Muscle of back (tissue), 13 donors: ENCODE measurements around the gene DNAJC5. TPM values are rescaled to one million over a fixed set of nuclear protein-coding genes. Genes with fewer than 3 reads are reported as not detected.
"Not testable (repeated sequence)": the region's sequence is repeated elsewhere in the genome, so short reads cannot be mapped to it uniquely, and the experiment has no call there.

Source experiments
- DNase-seq, 3 donors: peaks; one replicate each; pipeline versions ENCODE4 v3.0.0 to v3.0.0-alpha.2; 2013
- long read RNA-seq, 9 donors: transcript quantifications; one replicate each; lab custom pipeline, GENCODE V29; 2026
- polyA plus RNA-seq, 10 donors: library from polyadenylated mRNA; unstranded; fragments of 120-200 nt; gene quantifications; one replicate each; pipeline ENCODE4 v1.2.1, GENCODE V29; 2013; ENCODE audit not compliant: insufficient read length in 10 of 10

Gene DNAJC5, protein sequence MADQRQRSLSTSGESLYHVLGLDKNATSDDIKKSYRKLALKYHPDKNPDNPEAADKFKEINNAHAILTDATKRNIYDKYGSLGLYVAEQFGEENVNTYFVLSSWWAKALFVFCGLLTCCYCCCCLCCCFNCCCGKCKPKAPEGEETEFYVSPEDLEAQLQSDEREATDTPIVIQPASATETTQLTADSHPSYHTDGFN
- 10 to 100 TPM; 24.0 to 32.5 (median 29.9) TPM for polyA plus RNA-seq
- long read RNA-seq, donor 1, full-length matches to known transcripts, result 11 of 11 reads
- long read RNA-seq, donor 1, partial matches to known transcripts, result 0 of 11 reads
- long read RNA-seq, donor 1, other reads (novel, unspliced or antisense), result 0 of 11 reads
- long read RNA-seq, donor 2, full-length matches to known transcripts, result 5 of 29 reads
- long read RNA-seq, donor 2, partial matches to known transcripts, result 24 of 29 reads
- long read RNA-seq, donor 2, other reads (novel, unspliced or antisense), result 0 of 29 reads
- long read RNA-seq, donor 3, result 0 reads
- long read RNA-seq, donor 4, full-length matches to known transcripts, result 6 of 6 reads
- long read RNA-seq, donor 4, partial matches to known transcripts, result 0 of 6 reads
- long read RNA-seq, donor 4, other reads (novel, unspliced or antisense), result 0 of 6 reads
- long read RNA-seq, donor 5, full-length matches to known transcripts, result 24 of 73 reads
- long read RNA-seq, donor 5, partial matches to known transcripts, result 49 of 73 reads
- long read RNA-seq, donor 5, other reads (novel, unspliced or antisense), result 0 of 73 reads
- long read RNA-seq, donor 6, full-length matches to known transcripts, result 17 of 39 reads
- long read RNA-seq, donor 6, partial matches to known transcripts, result 15 of 39 reads
- long read RNA-seq, donor 6, other reads (novel, unspliced or antisense), result 7 of 39 reads
- long read RNA-seq, donor 7, full-length matches to known transcripts, result 7 of 7 reads
- long read RNA-seq, donor 7, partial matches to known transcripts, result 0 of 7 reads
- long read RNA-seq, donor 7, other reads (novel, unspliced or antisense), result 0 of 7 reads
- long read RNA-seq, donor 8, full-length matches to known transcripts, result 9 of 37 reads
- long read RNA-seq, donor 8, partial matches to known transcripts, result 28 of 37 reads
- long read RNA-seq, donor 8, other reads (novel, unspliced or antisense), result 0 of 37 reads
- long read RNA-seq, donor 9, result 0 reads

DNA sequence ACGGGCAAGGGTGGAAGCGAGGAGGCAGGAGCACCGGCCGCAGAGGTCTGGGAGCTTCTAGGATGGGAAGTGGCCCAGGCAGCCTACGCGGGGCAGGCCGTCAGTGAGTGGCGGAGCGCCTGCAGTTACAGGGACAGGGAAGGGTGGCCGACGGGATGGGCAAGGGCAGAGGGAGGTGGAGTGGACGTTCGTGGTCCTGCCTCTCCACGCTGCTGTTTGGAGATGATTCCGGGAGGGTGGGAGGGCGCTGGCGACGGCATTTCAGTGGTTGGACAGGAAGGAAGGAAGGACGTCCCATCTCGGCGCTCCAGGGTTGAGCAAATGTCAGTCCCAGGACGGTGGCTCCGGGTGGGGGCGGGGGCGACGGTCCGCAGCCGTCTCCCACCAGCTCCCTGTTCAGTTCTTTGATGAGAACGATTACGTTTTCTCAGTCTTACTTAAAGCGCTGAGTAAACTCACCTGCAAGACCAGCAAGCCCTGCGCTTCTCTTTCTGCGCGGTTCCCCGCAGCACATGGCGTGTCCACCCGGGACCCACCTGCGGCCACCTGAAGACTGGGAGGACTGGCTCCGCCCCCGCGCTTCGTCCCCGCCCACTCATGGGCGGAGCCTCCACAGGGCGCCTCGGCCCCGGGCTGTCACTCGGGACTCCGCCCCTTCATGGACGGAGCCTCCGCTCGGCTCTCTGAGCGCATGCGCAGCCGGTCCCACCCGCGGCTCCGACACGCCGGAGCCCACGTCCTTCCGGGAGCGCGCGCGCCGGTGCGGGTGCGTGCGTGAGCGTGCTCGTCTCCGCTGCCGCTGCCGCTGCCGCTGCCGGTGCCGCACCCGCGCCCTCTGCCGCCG is at the start of gene DNAJC5:
TSS of gene DNAJC5 (plus strand) at position 769 of the 844 bp plus-strand sequence. CDS start 33,220 bp downstream, outside the sequence.
- peak; percentile 93 to 97 (median 96) for DNase-seq

DNA sequence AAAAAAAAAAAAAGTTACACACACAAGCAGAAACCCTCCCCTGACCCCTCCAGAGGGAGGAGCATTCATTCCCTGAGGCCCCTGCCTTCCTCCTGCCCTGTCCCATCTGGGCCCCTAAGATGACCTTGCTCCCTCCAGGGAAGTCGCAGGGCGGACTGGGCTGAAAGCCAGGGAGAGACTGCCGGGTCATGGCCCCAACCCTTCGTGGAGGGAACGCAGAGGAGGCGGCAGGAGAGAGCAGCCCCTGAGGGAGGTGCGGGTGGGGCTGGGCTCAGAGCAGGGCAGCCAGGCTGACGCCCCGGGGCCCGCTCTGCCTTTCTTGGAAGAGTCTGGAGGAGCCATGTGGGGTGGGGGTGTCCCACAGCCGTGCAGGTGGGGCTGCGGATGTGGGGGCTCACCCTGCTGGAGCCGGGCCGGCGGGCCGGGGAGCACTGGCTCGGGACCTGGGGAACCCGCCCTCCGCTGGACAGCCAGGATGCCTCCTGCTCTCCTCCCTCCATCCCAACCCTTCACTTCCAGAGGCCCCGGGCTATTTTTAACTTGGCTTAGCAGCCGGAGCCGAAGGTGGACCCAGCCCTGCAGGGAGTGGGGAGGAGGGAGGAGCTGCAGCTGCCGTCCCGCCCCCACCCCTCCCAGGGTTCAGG is 48.7 kb upstream of the DNAJC5 start:
- peak; percentile 81 to 94 (median 85) for DNase-seq

DNA sequence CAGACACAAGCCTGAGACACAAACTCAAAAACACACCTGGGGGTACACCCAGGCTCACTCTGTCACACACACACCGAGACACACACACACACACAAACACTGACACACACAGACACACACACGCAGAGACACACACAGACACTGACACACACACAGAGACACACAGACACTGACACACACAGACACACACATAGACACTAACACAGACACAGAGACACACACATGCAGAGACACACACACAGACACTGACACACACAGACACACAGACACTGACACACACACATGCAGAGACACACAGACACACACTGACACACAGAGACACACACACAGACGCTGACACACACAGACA is 48.1 kb upstream of the DNAJC5 start:
- no peak for DNase-seq

DNA sequence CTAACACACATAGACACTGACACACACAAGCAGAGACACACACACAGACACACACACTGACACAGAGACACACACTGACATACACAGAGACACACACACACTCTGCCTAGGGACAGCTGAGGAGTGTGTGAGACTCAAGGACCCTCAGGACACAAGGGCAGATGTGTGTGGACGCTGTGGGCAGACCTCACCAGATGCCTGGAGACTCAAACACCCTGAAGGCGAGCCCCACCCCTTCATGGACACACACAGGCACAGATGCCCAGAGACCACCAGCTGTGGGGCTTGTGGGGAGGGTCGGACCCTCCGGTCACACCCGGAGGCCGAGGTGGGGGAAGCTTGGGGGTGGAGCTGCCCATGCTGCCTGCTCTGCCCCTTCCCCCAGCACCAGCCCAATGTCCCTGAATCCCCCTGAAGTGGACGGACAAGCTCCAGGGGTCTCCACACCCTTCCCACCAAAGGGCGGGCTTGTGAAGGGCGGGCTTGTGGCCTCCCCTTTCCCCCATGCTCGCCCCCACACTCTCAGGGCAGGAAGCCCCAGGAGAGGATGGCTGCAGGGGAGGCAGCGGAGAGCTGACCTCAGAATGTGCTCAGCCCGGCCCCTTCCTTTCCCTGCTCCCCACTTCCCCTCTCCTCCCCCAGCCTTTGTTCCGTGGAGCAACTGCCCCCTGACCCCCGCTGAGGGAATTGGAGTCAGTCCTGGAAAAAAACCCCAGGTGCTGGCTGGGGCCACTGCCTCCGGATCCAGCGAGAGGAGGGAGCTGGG is 47.5 kb upstream of the DNAJC5 start:
- peak in 2 of 3 donors; percentile 44 to 79 for DNase-seq

DNA sequence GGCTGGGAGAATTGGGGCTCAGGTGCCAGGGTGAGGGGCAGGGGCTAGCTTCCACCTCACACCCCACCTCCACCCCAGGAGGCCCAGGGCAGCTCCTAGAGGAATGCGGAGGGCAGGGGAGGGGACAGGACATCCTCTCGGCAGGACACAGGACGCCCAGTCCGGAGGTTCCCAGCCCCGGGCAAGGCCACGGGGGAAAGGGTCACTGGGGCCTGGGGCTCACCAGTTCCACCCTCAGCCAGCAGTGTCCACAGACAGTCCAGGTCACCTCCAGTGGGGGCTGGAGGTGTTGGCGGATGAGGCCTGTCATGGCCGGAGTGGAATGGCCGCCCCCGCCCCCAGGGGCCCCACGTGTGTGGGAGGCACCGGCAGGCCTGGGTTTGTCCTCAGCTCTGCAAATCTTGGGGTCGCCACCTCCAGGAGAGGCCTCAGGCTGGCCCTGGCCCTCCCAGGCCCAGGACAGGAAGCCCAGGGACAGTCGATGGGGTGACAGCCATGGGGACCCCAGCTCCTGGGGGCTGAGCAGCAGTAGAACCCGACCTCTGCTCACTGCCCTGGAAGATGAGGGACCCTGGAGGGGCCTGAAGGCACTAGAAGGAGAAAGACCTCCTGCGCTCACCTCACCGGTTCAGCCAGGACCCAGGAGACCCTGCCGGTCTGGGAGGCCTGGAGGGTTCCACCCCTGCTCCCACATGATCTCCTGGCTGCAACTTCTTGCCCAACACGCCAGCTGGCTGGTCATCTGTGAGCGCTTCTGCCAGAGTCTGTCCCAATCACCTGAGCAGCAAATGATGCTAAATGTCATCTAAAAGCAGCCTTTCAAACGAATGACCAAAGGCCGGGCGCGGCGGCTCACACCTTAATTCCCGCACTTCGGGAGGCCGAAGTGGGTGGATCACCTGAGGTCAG is 46.7 kb upstream of the DNAJC5 start:
- peak in 1 of 3 donors; percentile 34 for DNase-seq

DNA sequence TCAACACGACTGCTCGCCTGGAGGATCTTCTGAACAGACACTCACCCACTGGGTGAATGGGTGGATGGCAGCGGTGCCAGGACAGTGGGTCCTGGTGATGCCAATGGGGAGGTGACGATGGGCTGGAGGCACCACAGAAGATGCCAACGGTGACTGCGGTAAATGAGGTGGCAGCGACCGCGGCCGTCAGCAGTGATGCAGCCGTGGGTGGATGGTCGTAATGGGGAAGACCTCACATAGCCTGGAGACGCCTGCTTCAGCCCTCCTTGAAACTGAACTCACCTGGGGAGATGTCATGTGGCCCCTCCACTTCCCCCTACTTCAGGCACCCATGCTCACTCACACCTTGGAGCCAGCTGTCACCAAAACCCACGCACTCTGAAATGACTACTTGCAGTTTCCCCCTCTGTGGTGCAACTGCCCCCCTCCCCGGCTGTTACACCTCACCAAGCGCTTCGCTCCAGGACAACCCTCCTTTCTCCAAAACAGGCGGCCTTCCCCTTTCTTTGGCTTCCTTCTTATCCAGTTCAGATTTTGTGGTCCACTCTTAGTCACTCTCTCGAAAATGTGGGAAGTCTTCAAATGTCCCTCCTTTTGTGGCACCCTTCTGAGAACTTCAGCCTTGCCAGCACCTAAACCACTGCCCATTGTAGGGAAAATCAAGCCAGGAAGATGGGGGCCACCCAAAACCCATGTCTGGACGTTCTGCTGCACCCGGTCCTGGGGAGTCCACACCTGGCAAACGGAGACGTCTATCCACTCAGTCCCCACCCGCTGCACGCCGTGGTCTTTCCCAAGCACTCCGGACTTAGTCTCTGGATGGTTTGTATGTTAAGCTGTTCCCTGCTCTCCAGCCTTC is 44.0 kb upstream of the DNAJC5 start:
- DNase-seq, result no peak

DNA sequence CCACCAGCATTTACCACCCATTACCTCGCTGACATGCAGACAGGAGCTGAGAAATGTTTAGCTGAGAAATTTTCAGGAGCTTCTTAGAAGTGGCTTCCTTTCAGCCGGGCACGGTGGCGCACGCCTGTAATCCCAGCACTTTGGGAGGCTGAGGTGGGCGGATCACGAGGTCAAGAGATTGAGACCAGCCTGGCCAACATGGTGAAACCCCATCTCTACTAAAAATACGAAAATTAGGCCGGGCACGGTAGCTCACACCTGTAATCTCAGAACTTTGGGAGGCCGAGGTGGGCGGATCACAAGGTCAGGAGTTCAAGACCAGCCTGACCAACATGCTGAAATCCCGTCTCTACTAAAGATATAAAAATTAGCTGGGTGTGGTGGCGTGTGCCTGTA is 43.4 kb upstream of the DNAJC5 start:
- DNase-seq, result not testable (repeated sequence)

DNA sequence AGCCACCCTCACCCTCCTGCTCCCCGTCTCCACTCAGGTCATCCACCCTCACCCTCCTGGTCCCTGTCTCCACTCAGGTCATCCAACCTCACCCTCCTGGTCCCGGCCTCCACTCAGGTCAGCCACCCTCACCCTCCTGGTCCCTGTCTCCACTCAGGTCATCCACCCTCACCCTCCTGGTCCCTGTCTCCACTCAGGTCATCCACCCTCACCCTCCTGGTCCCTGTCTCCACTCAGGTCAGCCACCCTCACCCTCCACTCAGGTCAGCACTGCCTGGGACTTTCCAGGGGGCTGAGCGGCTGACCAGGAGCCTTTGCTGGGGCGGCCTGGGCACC is 41.2 kb upstream of the DNAJC5 start:
- not testable (repeated sequence) for DNase-seq

DNA sequence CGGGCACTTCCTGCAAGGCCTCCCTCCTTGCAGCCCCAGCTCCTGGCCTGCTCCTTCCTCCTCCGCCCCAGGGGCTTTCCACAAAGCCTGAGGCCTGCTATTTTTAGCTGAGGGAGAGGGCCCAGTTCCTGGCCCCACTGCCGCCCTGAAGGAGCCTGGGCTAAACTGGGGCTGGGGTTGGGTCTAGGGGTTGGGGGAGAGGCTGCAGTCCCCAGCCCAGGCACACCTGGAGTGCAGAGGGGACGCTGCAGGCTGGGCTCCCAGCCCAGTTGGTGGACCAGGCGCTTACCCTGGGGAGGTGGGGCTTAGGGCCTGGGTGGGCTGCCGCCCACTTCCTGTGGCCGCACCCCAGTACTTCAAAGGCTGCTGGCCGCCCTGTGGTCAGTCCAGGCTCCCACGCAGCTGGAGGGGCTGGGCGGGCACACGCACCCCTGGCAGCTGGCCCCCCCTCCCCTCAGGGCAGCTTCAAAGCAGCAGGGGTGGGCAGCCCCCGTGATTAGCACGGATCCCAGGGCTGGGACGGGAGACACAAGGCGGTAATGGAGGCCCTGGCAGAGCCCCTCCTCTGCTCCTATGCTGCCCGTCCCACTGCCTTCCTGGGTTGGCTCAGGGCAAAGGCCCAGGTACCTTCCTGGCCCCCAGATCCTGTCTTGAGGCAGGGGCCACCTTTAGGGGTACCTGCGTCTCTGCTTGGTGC is 40.7 kb upstream of the DNAJC5 start:
- peak in 1 of 3 donors; percentile 73 for DNase-seq

DNA sequence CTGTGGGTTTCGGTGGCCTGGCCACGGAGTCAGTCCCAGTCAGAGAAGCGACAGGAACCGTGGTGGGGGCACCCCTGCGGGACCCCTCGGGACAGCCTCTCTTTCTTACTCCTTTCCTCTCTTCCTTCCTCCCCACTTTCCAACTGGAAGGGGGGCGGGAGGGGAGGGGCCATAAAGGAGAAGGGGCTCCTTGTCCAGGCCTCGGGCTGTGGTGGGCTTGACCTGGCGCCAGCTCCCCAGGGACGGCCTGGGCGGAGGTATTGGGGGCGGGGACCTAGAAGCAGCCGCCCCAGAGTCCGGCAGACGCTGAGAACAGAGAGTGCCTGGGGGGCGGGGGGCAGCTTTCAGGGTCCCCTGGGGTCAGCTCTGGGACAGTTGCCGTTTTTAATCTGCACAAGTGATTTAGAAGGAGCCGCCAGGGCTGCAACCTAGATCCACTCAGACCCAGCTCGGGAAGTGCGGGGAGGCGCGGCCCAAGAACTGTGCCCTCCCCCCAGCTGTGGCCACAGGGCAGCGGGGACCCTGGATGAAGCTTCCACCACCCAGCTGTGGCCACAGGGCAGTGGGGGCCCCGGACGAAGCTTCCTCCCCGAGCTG is 40.1 kb upstream of the DNAJC5 start:
- DNase-seq, result peak in 1 of 3 donors; percentile 61

DNA sequence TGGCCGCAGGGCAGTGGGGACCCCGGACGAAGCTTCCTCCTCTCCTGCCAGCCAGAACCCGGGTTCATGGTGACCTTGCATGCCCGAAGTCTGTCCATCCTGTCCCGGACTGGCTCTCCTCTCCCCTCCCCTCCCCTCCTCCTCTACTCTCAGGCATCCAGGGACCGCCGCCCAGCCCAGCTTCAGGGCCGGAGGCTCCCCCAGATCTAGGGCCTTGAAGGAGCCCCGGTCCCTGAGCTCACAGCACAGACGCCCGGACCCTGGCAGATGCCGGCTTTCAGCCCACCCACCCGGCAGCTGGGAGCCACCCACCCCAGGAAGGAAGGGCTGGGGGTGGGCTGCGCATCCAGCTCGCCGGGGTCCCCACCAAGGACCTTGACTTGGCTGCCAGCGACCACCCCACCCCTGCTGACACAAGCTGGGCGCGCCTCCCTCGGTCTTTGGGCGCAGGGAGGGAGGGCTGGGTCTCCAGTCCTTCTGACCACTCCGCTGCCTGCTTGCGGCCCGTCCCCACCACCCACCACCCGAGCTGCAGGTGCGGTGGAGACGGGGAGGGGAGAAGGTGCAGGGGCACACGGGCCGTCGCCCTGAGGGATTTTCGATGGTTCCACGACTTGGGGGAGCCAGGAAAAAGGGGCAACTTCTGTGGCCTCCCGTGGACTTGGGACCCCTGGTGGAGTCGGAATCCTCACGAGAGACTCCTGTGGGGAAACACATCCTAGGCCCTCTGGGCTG is 39.4 kb upstream of the DNAJC5 start:
- DNase-seq, result peak in 1 of 3 donors; percentile 69

DNA sequence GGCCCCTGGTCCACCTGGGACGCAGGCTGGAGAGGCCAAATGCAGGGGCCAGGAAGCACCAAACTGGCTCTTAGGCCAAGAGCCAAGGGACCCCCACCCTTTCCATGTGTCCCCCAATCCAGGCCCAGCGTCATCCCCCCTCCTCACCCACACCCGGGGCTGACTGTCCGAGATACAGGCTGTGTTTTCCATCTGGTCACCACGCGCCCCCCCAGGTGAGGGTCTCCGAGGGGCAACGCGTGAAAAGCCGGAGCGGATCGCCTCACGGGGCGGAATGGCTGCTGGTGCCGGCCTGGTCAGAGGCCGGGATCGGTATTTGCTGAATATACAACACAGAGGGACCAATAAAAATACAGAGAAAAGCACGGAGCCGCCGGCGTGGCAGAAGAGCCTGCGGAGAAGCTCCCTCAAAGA is 38.8 kb upstream of the DNAJC5 start:
- no peak for DNase-seq

DNA sequence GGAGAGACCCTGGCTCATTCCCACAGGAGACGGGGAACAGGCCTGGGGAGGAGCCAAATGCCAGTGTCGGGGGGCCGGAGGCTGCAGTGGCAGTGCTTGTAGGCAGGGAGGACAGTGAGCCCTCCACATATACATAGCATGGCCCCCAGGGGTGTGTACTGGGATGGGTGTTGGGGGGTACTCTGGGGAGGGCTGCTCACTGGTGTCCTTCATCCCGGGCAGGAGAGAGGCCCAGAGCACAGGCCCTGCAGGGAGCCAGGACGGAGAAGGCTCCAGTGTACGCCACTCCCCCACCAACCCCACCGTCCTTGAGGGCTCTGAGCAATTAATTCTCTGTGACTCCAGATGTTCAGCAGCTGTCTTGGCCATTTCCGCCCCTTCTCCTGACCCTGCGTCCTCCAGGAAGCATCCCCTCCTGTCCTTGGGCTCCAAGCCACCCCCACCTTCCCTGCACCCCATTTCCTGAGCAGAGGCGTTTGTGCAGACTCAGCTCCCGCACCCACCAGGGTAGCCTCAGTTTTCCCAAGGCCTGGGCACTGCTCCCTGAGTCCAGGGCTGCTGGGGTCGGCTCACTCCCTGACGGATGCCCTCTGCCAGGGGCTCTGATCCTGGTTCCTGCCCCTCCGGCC is 37.0 kb upstream of the DNAJC5 start:
- DNase-seq, result peak in 1 of 3 donors; percentile 85

DNA sequence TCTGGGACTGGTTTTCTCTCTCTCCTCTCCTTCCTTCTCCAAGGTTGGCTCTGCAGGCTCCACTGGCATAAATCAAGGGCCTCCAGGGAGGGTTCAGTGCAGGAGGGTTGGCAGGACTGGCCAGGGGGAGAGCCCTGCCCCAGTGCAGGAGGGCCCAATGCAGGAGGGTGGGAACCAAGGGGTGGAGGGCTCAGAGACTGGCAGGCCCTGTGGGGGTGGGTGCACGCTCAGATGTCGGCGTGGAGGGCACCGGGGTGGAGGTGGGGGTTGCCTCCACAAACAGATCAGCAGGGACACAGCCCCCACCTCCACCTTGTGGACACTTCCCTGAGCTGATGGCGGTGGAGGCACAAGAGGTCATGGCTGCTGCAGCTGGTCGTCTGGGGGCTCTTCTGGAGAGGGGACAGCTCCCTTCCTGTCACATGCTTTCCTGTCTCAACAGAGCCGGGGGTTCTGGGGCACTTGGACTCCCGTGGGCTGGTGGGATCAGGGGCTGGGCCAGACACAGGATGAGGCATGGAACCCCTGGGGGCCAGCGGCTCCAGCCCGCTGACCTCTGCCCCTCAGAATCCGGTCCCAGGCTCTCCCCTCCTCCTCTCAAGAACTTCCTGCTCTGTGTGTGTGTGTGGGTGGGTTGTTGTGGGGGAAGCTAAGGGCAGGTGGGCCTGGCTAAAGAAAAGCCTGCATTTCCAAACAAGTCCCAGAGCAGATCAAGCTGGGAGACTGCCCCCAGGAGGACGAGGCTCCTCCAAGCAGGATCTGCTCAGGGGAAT is 36.3 kb upstream of the DNAJC5 start:
- peak in 1 of 3 donors; percentile 78 for DNase-seq
